Activated T-helper 1 cell treated with Interleukin-2 at 50 U/mL for 16 hours (primary cell): ENCODE measurements around the gene SEMA3F.
"Not testable (repeated sequence)": the region's sequence is repeated elsewhere in the genome, so short reads cannot be mapped to it uniquely, and the experiment has no call there.

Source experiments
- DNase-seq: peaks from one replicate; pipeline ENCODE4 v3.0.0-alpha.2; 2020; ENCODE audit warnings: low read depth

Gene SEMA3F

DNA sequence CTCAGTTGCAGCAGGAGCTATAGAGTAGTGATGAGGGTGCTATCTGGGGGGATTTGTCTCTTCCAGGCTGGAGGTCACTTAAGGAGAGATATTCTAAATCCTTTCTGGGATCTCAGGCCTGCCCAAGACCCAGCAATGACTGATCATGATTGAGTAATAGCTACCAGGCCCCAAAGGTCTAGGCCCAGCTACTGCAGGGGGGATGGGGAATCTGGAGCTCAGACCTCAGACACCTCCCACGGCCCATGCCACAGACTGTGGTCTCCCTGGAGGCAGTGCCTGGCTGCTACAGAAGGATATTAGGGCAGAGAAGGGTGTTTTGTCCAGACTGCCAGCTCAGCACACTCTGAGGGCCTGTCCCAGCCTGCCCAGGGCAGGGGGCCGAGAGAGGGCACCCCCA, 56.8 kb downstream of the SEMA3F start:
- no peak for DNase-seq

DNA sequence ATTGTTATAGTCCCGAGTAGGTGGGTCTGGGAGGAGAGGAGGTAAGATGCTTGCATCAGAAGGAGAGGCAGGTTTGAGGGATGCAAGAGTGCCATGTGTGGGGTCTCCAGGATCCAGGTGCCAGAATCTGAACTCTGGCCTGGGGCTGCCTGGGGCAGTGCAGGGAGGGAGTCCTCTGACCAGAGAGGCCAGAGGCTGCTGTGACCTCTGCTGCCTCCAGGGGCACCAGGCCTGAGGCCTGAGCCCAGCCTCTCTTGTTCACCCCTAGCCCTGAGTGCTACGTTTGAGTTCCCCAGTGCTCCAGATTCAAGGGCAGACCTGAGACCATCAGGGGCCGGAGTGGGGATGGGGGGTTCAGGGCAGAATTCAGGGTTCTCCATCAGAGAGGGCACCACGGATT, 57.4 kb downstream of the SEMA3F start:
- DNase-seq = no peak

DNA sequence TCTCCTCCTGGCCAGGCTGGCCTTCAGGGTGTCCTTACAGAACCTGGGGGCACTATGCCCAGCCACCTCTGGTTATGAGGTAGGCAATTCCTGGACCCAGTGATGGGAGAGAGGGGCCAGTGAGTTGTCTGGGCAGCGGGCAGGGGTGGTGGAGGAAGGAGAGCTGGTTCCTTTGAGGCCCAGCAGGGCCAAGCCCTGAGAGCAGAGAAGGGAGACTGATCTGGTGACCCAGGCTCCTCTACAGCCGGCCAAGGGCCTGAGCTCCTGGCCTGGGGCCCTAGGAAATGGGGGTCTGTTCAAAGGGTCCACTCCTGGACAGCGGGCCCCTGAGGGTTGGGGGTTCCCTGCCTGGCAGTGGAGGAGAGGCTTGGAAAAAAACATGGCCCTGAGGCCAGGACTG, 57.8 kb downstream of the SEMA3F start:
- DNase-seq = no peak

DNA sequence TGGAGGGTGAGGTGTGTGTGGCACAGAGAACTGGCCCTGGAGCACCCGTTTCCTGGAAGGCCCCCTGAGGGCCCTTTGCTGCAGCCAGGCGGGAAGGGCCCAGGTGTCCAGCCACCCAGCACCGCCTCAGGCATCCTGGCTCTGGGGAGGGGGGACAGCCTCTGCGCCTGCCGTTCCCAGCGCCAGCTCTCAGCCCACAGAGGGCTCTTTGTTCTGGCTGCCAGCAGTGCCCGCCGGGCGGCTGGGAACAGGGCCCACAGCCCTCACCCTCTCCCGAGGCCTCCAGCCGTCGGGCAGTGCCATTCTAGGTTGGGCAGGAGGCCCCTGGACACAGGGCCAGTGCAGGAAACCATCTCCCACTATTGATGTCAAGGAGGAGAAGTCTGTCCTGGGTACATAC, 58.2 kb downstream of the SEMA3F start:
- DNase-seq = no peak

DNA sequence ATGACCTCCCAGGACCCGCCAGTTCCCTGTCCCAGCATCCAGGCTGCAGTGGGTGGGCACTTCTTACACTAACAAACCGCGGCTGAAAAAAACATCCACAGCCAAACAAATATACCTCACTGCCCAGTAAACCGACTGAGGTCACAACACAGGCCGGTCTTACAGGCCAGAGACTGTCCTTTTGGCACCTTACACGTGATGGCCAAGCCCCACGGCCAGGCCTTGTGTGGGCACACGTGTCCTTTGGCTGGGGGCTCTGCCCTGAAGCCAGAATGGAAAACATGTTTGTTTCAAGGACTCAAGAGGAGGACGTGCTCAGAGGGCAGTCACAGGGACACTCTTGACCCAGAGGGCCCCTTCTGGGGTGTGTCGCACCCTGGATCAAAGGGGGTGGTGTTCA, 59.7 kb downstream of the SEMA3F start:
- no peak for DNase-seq

DNA sequence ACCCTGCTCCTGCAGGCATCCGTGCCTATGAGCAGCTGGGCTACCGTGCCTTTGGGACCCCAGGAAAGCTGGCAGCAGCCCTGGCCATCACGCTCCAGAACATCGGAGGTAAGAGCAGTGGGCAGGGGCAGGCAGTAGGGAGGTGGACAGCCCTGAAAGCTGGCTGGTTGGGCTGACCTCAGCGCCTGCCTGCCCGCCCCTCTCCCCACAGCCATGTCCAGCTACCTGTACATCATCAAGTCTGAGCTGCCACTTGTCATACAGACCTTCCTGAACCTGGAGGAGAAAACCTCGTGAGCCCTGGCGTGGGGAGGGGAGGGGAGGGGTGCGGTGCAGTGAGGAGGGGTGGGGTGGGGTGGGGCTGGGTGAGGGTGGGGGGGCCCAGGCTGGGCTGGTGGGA, 60.4 kb downstream of the SEMA3F start:
- DNase-seq = no peak

DNA sequence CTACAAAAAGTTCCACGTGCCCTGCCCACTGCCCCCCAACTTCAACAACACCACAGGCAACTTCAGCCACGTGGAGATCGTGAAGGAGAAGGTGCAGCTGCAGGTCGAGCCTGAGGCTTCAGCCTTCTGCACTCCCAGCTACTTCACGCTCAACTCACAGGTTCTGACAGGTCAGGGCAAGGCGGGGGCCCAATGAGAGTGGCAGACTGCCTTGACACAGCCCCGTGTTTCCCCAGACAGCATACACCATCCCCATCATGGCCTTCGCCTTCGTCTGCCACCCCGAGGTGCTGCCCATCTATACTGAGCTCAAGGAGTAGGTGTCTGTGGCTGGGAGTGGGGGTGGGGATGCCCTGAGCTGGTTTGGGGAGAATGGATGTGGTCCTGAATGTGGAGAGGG, 62.6 kb downstream of the SEMA3F start:
- DNase-seq = no peak

DNA sequence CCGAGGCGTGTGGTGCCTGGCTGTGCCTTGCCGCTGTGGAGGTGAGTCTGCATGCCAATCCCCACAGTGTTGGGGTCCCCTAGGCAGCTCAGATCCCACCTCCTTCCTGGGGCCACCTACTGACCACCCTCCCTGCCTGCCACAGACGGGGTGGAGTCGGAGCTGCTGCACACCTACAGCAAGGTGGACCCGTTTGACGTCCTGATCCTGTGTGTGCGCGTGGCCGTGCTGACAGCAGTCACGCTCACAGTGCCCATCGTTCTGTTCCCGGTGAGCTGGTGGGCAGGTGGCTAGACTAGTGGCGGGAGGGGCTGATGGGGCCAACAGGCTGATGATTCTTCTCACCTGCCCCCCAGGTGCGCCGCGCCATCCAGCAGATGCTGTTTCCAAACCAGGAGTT, 63.3 kb downstream of the SEMA3F start:
- no peak for DNase-seq

DNA sequence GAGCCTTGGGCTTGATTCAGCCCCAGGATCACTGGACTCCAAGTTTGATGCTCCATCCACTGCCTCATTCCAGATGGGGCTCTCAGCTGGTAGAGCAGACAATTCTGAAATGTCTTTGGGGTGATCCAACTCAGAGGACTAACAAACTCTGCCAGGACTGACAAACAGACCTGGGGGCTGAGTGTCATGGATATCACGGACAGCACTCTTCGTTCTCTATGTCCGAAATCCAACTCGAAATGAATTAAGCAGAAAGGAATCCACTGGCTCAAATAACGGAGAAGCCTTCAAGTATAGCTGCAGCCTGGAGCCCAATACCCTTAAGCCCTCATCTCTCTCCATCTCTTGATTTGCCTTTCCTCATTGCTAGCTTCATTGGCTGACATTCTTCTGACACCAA, 64.2 kb downstream of the SEMA3F start:
- no peak for DNase-seq

DNA sequence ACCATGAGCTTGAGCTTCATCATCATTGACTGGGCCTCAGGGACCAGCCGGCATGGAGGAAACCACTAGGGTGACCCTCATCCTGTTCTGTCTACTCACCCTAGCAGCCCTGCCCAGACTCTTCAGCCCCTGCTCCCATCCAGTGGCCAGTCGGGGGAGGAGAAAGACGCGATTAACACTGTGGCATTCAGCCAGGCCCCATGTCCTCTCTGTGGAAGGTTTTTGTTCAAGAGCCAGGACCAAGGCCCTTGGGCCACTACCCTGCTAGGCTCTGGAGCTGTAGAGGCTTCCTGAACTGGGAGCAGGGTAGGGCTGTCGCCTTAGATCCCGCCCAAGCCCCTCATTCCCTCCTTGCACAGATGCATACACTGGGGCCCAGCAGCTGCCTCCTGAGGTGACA, 65.0 kb downstream of the SEMA3F start:
- DNase-seq = no peak

DNA sequence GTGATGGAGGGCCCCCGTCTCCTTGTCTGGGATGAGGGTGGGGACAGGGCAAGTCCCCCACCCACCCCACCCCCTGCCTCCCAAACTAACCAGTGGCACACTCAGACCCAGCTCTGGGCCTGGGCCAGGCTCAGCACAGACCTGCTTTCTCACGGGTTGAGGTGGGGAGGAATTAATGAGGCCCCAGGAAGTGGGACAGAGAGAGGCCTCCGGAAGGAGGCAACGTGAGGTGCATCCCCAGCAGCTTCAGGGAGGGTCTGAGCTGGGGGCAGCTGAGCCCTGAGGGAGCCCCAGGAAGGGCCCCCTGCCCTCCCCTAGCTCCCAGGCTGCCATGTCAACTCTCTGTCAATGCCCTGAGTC, 65.9 kb downstream of the SEMA3F start:
- DNase-seq = no peak

DNA sequence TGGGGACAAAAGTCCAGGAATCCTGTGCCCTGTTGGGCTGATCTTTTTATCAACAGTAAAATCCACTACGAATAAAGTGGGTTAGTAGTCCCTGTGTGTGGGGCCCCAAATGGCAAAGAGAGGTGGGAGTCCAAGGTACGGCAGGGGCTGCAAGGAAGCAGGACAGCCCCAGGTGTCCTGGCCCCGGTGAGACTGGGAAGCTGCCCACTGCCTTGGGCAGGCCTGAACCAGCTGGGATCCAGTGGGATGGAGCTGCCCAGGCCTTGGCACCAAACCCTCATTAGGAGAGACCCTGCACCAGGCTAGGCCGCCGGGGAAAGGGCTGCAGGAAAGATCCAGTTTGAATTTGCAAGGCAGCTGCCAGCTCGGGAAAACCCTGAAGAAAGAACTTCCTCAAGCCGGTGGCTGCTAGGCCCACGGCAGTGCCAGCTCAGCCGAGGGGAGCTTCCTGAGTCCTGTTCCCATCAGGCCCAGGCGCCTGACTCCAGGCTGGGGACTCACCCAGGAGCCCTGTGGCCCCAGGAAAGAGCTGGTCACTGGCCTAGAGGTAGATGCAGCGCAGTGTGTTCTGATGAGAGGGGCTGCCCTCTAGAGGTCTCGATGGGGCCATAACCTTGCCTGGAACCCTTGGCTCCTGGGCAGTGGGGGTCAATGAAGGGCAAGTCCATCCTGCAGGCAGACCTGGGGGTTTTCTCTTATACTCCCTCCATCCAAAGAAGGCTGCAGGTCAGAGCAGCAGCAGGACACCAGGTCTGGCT, 66.5 kb downstream of the SEMA3F start:
- no peak for DNase-seq

DNA sequence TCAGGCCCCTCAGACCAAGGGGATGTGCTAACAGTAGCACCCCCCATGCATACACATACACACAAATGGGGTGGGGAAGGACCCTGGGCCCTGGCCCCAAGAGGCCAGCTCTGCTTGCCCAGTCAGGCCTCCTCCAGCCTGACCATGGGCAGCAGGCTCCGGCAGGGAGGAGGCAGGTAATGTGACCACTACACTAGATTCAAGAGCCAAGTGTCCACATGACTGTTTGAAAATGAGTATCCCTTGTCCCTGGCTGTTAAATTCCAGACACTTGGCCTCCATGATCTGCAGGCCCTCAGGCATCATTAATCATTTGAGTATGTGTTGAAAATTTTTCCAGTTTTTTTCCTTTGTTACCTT, 67.0 kb downstream of the SEMA3F start:
- no peak for DNase-seq

DNA sequence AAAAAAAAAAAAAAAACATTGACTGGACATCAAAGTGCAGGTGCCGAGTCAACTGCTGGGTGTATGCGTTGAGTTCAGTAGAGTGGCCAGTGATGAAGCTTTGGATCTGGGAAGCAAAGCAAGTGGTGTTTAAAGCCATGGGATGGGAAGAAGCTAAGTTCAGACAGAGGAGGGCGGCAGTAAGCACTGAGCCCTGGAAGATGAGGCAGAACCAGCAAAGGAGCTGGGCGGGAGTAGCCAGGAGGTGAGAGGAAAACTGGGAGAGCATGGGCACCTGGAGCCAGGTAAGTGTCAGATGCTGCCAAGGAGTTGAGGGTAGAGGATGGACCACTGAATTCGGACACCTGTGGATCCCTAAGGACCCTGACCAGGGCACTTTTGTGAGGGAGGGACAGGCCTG, 69.5 kb downstream of the SEMA3F start:
- DNase-seq = no peak

DNA sequence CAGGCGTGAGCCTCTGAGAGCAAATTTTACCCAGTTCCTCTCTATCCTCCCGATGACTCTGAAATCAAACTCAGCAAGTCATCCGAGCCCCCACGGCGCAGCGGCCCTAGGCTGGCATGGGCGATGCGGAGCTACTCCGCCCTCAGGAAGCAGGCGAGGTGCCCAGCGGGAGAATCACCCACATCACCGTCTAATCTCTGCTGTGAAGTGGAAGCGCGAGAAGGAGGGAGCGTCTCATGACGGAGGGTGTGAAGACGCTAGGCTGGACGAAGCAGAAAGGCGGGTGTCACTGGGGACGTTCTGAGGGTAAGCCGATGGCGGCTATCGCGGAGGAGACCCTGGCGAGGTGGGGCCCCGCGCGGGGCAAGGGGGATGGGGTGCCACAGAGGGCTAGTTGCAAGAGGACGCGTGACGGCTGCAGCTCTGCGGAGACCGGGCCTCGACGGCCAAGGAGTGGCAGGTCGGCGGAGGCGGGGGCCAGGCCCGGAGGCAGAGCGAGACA, 71.8 kb downstream of the SEMA3F start:
- no peak for DNase-seq

DNA sequence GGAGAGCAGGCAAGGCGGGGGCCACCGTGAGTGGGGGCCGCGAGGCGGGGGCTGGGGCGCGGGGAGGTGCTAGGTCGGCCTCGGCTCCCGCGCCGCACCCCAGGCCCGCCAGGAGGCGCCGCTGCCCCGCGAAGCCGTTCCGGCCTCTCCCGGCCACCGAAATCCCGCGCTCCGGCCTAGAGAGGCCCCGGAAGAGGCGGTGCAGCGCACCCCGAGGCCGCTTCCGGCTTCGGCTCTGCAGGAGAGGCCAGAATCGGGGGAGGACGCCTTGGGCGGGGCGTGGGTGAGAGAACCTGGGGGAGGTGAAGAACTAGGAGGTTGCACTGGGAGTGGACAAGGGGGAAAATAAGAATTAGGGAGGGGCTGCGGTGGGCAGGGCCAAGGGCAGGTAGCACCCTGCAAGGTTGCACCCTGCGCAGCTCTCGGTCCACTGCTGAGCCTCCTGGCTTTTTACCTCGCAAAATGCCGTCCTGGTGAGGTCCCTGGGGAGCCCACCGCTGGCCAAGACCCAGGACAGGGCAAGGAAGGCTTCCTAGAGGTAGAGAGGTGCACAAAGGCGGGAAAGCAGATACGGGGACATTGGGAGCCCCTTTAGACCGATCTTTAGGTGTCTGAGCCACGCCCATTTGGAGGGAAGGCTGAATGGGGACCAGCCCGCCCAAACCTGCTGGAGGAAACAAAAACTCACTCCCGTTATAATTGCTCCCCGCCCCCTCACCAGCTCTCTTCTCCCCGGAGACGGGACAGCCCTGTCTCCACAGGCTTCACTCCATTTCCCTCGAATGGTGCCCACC, 72.5 kb downstream of the SEMA3F start:
- peak; percentile 90 for DNase-seq

DNA sequence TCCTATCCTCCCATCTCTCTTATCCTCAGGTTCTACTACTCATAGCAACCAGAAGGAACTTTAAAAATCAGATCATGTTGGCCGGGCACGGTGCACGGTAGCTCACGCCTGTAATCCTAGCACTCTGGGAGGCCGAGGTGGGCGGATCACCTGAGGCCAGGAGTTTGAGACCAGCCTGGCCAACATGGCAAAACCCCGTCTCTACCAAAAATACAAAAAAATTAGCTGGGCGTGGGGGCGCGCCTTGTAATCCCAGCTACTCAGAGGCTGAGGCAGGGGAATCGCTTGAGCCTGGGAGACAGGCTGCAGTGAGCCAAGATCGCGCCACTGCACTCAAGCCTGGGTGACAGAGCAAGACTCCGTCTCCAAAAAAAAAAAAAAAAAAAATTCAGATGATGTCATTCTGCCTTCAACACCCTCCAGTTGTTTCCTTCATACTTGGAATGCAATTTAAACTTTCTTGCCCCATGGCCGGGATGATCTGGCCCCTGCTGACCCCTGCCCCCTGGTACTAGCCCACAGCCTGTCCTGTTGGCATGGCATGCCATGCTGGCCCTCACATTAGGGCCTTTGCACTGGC, 73.2 kb downstream of the SEMA3F start:
- DNase-seq = not testable (repeated sequence)

DNA sequence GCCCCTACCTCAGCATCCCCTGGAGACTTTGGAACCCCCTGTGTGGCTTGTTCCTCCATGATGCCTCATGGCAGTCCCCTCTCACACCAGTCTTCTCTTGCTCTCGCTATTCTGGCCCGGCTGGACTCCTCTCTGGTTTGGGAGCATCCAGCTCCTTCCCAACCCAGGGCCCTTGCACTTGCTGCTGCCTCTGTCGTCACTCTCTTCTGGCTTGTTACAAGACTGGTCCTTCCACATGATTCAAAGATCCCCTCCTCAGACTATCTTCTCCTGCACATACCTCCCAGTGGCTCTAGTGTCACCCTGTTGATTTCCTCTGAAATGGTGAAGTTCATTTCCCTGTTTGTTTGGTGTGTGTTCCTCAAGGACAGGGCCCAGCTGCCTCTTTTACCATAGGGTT, 74.4 kb downstream of the SEMA3F start:
- no peak for DNase-seq

DNA sequence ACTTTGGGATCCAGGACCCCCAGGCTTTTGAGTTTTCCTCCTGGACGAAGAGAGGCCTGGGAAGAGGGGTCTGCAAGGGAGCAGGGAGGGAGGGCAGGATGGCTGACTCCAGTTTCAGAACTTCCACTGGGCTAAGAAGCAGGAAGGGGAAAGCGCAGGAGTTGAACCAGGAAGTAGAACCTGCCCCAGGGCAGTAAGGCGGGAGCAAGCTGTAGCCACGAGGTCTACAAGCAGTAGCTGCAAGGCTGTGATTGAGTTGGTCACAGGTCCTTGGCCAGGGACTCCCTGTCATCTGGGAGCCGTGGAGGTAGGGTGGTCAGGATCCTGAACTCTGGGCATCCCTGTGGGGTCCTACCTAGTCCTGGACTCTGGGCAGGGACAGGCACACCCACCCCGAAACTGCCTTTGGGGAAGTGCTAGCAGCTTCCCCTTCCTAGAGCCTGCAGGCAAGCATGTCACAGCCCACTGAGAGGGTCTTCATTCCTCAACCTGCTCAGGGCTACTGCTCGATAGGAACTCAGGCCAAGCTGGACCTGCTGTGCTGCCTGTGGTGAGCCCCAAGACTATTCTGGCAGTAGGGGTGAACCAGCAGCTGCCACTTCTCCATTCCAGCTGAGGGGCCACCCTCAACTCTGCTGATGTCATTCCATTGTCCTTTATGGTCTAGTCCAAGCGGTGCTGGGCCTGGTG, 75.1 kb downstream of the SEMA3F start:
- no peak for DNase-seq

DNA sequence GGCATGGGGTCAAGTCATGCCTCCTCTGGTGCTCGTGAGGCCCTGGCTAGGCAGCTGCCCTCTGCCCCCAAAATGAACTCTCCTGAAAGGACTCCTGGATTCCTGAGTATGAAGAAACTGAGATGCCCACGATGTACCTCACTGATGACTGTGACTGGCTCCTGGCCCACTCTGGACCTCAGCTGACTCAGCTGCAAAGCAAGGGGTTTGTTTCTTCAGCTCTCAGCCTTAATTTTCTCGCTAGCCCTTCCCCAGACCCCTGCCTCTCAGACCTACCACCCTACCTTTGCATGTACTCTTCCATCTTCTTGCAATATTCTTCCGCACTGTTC, 75.6 kb downstream of the SEMA3F start:
- DNase-seq = no peak

DNA sequence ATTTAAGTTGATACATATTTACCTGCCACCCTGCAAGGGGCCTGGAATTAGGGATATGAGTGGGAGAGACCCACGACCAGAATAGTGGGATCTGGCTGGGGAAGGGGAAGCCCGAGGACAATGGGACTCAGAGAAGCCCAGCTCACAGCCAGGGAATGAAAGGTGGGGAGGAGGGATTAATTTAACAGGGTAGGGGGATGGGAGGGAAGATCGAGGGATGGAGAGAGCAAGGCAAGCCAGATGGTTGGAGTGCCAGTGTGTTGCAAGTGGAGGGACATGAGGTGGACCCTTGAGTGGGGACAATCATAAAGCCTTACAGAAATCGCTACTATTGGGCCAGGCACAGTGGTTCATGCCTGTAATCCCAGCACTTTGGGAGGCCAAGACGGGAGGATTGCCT, 76.5 kb downstream of the SEMA3F start:
- DNase-seq = no peak

DNA sequence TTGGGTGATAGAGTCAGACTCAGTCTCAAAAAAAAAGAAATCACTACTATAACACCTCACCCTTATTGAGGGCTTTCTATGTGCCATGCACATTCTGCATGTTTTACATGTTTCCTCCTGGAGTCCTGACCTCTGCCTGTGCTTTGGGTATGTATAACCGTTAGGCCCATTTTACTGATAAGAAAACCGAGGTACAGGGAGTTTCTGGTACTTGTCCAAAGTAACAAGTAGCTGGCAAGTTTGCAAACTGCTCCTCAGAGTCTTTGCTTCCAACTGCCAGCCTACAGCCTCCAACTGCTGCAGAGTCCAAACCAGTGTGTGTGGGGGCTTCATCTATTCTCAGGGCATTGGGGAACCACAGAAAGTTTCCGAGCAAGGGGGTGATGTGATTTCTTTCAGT, 77.2 kb downstream of the SEMA3F start:
- no peak for DNase-seq

DNA sequence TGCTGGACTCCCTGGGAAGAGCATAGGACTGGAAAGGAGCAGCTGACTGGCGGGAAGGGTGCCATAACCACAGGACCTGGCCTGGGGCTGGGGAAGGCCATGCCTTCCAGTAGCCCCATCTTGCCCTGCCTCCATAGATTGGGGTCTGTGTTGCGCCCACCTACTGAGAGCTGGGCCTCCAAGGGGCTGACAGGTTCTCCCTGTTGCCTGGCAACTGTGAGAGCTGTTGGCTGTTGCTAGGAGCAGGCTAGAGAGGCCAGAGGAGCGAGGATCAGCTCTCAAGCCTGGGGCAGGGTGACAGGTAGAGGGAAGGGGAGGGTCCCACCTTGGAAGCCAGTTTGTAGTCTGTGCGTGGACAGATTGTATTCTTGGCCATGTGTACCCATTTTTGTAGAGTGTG, 78.1 kb downstream of the SEMA3F start:
- DNase-seq = no peak
